NCI-H460 (cell line): ENCODE measurements around the gene TPBG. TPM values are rescaled to one million over a fixed set of nuclear protein-coding genes. Genes with fewer than 3 reads are reported as not detected.
A peak's percentile ranks its signal among the peaks of the same experiment; 100 is the strongest.

ENCODE experiments used
- DNase-seq: peaks from one replicate; pipeline ENCODE4 v3.0.0-alpha.2; 2016; ENCODE audit warnings: low read depth; ENCODE audit errors: extremely low read depth
- polyA plus RNA-seq: library from polyadenylated mRNA; depleted of rRNA; stranded (reverse); fragments of >200 nt; gene quantifications from 2 replicates; pipeline ENCODE4 v1.2.3, GENCODE V29; 2014; cell fraction: nucleus; rRNA removed
- total RNA-seq: library from RNA; depleted of rRNA; stranded (reverse); fragments of >200 nt; shearing (Covaris generic); gene quantifications from 2 replicates; pipeline ENCODE4 v1.2.3, GENCODE V29; 2014; rRNA removed

Gene TPBG
- total RNA-seq, result 1.6 and 1.9 TPM in 2 replicates
- 0.16 and 1.3 TPM in 2 replicates for polyA plus RNA-seq

- no peak for DNase-seq
These were observed at the start of gene TPBG for GRCh38 chr6:82363428-82364086. TSS of gene TPBG (plus strand) at chr6:82363817. CDS start at chr6:82364962, 1,145 bp downstream.

- DNase-seq, result no peak
These were observed 41.2 kb upstream of the TPBG start for GRCh38 chr6:82322386-82322785.

GRCh38 chr6:82329766-82330165 is 33.9 kb upstream of the TPBG start:
- no peak for DNase-seq

GRCh38 chr6:82330171-82330804 is 33.3 kb upstream of the TPBG start:
- no peak for DNase-seq

GRCh38 chr6:82331031-82331773 is 32.4 kb upstream of the TPBG start:
- DNase-seq, result peak; percentile 33

GRCh38 chr6:82333781-82334180 is 29.8 kb upstream of the TPBG start:
- DNase-seq, result no peak

GRCh38 chr6:82337688-82338257 is 25.8 kb upstream of the TPBG start:
- no peak for DNase-seq

GRCh38 chr6:82348130-82348529 is 15.5 kb upstream of the TPBG start:
- DNase-seq, result no peak

GRCh38 chr6:82353848-82354247 is 9.8 kb upstream of the TPBG start:
- no peak for DNase-seq

- no peak for DNase-seq
These were observed 3.1 kb upstream of the TPBG start for GRCh38 chr6:82360552-82360951.

- no peak for DNase-seq
These were observed 2.0 kb upstream of the TPBG start for GRCh38 chr6:82361631-82362030.

GRCh38 chr6:82362144-82362543 is 1.5 kb upstream of the TPBG start:
- no peak for DNase-seq

GRCh38 chr6:82362878-82363427 is 664 bp upstream of the TPBG start:
- DNase-seq, result no peak

- no peak for DNase-seq
These were observed 734 bp downstream of the TPBG start for GRCh38 chr6:82364087-82365015.

- DNase-seq, result no peak
These were observed 1.6 kb downstream of the TPBG start for GRCh38 chr6:82365016-82365795.

GRCh38 chr6:82367704-82368103 is 4.1 kb downstream of the TPBG start:
- DNase-seq, result no peak

- no peak for DNase-seq
These were observed 7.2 kb downstream of the TPBG start for GRCh38 chr6:82370788-82371187.

- no peak for DNase-seq
These were observed 8.4 kb downstream of the TPBG start for GRCh38 chr6:82371799-82372546.
